HepG2 (cell line): ENCODE measurements around the gene NELL1. TPM values are rescaled to one million over a fixed set of nuclear protein-coding genes. Genes with fewer than 3 reads are reported as not detected.

Experiments used
- ATAC-seq: fragments of 200-7000 bp; cut with Tn5 transposase; 3 replicates; pipeline ENCODE4 v1.9.1; 2020; ENCODE audit warnings: mild to moderate bottlenecking, moderate library complexity
- BruUV-seq: library from RNA; stranded (reverse); fragments of 400-500 nt; replicated peaks from 2 replicates; lab custom pipeline; 2021; lab: Mats Ljungman, UMichigan
- CTCF ChIA-PET: fragments of 300-600 bp; formaldehyde crosslinking; extraction: SDS; loops from one replicate; lab custom pipeline; 2021; ENCODE audit warnings: low total read pairs, inconsistent platforms, low intra/inter-chr PET ratio; lab: Yijun Ruan, JAX
- POLR2A ChIA-PET: fragments of 350-600 bp; sonication (Branson Sonifier 250); formaldehyde crosslinking; loops from one replicate; lab custom pipeline; 2020; ENCODE audit warnings: antibody characterized with exemption, inconsistent platforms; lab: Yijun Ruan, JAX
- DNase-seq: peaks from one replicate; pipeline ENCODE4 v3.0.0-alpha.2; 2015; ENCODE audit warnings: low spot score
- FAIRE-seq: peaks from 3 replicates; lab custom pipeline; 2011; peaks lifted over from hg19 to GRCh38; lab: Jason Lieb, UNC
- H2AFZ ChIP-seq: one replicate; pipeline ENCODE4 v1.6.1; 2011; ENCODE audit warnings: low read length, inconsistent platforms
- H3K27ac ChIP-seq: fragments of 300-600 bp; 3 replicates; pipeline ENCODE4 v1.8.0; 2011; ENCODE audit warnings: mixed run types, mild to moderate bottlenecking, mixed read lengths, low read length, inconsistent platforms; ENCODE audit not compliant: insufficient read depth; ENCODE audit errors: extremely low read length
- H3K27me3 ChIP-seq, 2 experiments: fragments of 200-600 bp in 1 of 2; 2 replicates in 1 of 2; 3 replicates in 1 of 2; pipeline versions ENCODE4 v1.6.0 to v1.8.0; 2011; ENCODE audit warnings: low read length in 2 of 2, mild to moderate bottlenecking in 2 of 2, moderate library complexity in 2 of 2, inconsistent platforms in 1 of 2; ENCODE audit not compliant: insufficient read depth in 2 of 2, control insufficient read depth in 1 of 2
- H3K36me3 ChIP-seq, 2 experiments: fragments of 200-600 bp in 1 of 2; replicated peaks in 1 of 2; 2 replicates in 1 of 2; 3 replicates in 1 of 2; pipeline versions ENCODE4 v1.5.1 to v1.8.0; 2011; ENCODE audit warnings: low read length in 2 of 2, inconsistent platforms in 1 of 2; ENCODE audit not compliant: insufficient read depth in 2 of 2, control insufficient read depth in 1 of 2
- H3K4me1 ChIP-seq: 2 replicates; pipeline ENCODE4 v1.5.1; 2012; ENCODE audit warnings: low read length, inconsistent platforms; ENCODE audit not compliant: insufficient read depth
- H3K4me2 ChIP-seq: 2 replicates; pipeline ENCODE4 v1.6.0; 2011; ENCODE audit warnings: low read depth, low read length, inconsistent platforms
- H3K4me3 ChIP-seq, 3 experiments: fragments of 200-600 bp in 1 of 3; sonication (generic), shearing (Covaris generic) in 1 of 3; replicated peaks in 1 of 3; 2 replicates each; pipeline ENCODE4 v1.5.1; 2011 to 2016; ENCODE audit warnings: low read length in 3 of 3, inconsistent platforms in 2 of 3, low read depth in 2 of 3, mild to moderate bottlenecking in 2 of 3, control low read depth in 1 of 3, mixed read lengths in 1 of 3; ENCODE audit not compliant: insufficient read depth in 1 of 3
- H3K79me2 ChIP-seq: one replicate; pipeline ENCODE4 v1.6.1; 2011; ENCODE audit warnings: low read length, inconsistent platforms; ENCODE audit not compliant: insufficient read depth
- H3K9ac ChIP-seq: 2 replicates; pipeline ENCODE4 v1.6.0; 2011; ENCODE audit warnings: mild to moderate bottlenecking, low read depth, low read length, inconsistent platforms; ENCODE audit not compliant: insufficient read depth
- H3K9me3 ChIP-seq: 2 replicates; pipeline ENCODE4 v1.5.1; 2012; ENCODE audit warnings: mild to moderate bottlenecking, low read length
- H4K20me1 ChIP-seq: 2 replicates; pipeline ENCODE4 v1.6.0; 2011; ENCODE audit warnings: inconsistent platforms, mild to moderate bottlenecking, low read length, moderate library complexity; ENCODE audit not compliant: insufficient read depth
- AGO2 ChIP-seq: fragments of 200-400 bp; formaldehyde crosslinking; optimal IDR thresholded peaks from 2 replicates; pipeline ENCODE3; 2017; ENCODE audit warnings: mild to moderate bottlenecking, low read depth, low read length, moderate library complexity
- CREB1 ChIP-seq, 2 experiments: fragments of 450-650 bp in 1 of 2; IDR thresholded peaks; 2 replicates each; pipeline ENCODE4 v1.6.1; 2016 to 2017; ENCODE audit warnings: control low read depth in 1 of 2, mild to moderate bottlenecking in 1 of 2, missing compliant biosample characterization in 1 of 2, missing genetic modification characterization in 1 of 2
- HES4 ChIP-seq: sonication (generic); formaldehyde crosslinking; IDR thresholded peaks from 2 replicates; pipeline ENCODE4 v1.9.0; 2021; ENCODE audit warnings: mild to moderate bottlenecking, missing genetic modification reagents, borderline replicate concordance
- HIVEP1 ChIP-seq: sonication (generic); formaldehyde crosslinking; IDR thresholded peaks from 2 replicates; pipeline ENCODE4 v1.4.0; 2020; ENCODE audit warnings: mild to moderate bottlenecking, missing genetic modification reagents
- HNF4A ChIP-seq: sonication (generic); formaldehyde crosslinking; IDR thresholded peaks from 2 replicates; pipeline ENCODE4 v1.4.0; 2020; ENCODE audit warnings: missing genetic modification reagents
- KLF11 ChIP-seq: IDR thresholded peaks from 2 replicates; pipeline ENCODE4 v1.6.1; 2016; ENCODE audit warnings: missing compliant biosample characterization
- RFX1 ChIP-seq: fragments of 450-650 bp; IDR thresholded peaks from 2 replicates; pipeline ENCODE4 v1.6.1; 2017
- RFXANK ChIP-seq: IDR thresholded peaks from 2 replicates; pipeline ENCODE4 v1.6.1; 2016
- ZNF251 ChIP-seq: sonication (generic); formaldehyde crosslinking; IDR thresholded peaks from 2 replicates; pipeline ENCODE4 v1.9.0; 2021; ENCODE audit warnings: mild to moderate bottlenecking, missing genetic modification reagents
- ZNF317 ChIP-seq: sonication (generic); formaldehyde crosslinking; IDR thresholded peaks from 2 replicates; pipeline ENCODE4 v1.5.0; 2020; ENCODE audit warnings: mild to moderate bottlenecking, missing genetic modification reagents
- ZNF34 ChIP-seq: sonication (generic); formaldehyde crosslinking; IDR thresholded peaks from 2 replicates; pipeline ENCODE4 v1.4.0; 2020; ENCODE audit warnings: mild to moderate bottlenecking, missing genetic modification reagents, borderline replicate concordance
- ZNF572 ChIP-seq: sonication (generic); formaldehyde crosslinking; IDR thresholded peaks from 2 replicates; pipeline ENCODE4 v1.5.1; 2020; ENCODE audit warnings: mild to moderate bottlenecking, missing genetic modification reagents
- WGBS: methylation state at CpG from one replicate; pipeline ENCODE4 v1.1.6; 2017; ENCODE audit warnings: low lambda C conversion rate; 5-methylcytosine and 5-hydroxymethylcytosine counted together
- in situ Hi-C: cut with HindIII; loops from 2 replicates; pipeline ENCODE4 v1.10.0; 2017; ENCODE audit warnings: low pct_unique_long_range_greater_than_20kb; ENCODE audit not compliant: extremely low pct_ligation_motif_present
- intact Hi-C: fragments of 100-400 bp; cut with micrococcal nuclease; formaldehyde crosslinking; loops from one replicate; pipeline ENCODE4 v1.10.0; 2022; ENCODE audit not compliant: unreplicated experiment
- polyA plus RNA-seq, 8 experiments: library from polyadenylated mRNA; depleted of rRNA in 3 of 8; stranded (reverse) in 7 of 8; unstranded in 1 of 8; fragments of >200 nt; fragmentation: Illumina TruSeq in 4 of 8; extraction: Trizol in 4 of 8; gene quantifications; 2 replicates each; pipeline versions ENCODE4 v1.2.1 to v1.2.3, GENCODE V29; 2011 to 2016; ENCODE audit warnings: low read depth in 4 of 8, missing spikeins in 1 of 8, mixed read lengths in 1 of 8; ENCODE audit not compliant: insufficient read depth in 1 of 8
- total RNA-seq, 5 experiments: library from RNA; depleted of rRNA; stranded (reverse); fragments of >200 nt; fragmentation: Illumina TruSeq; extraction: Trizol; gene quantifications; 2 replicates each; pipeline ENCODE4 v1.2.3, GENCODE V29; 2016; ENCODE audit warnings: low read depth in 1 of 5
- TF ChIP-seq, protein P1 (sequence below): sonication (generic); formaldehyde crosslinking; IDR thresholded peaks from 2 replicates; pipeline ENCODE4 v1.4.0; 2020; ENCODE audit warnings: missing genetic modification reagents
- TF ChIP-seq, protein P2 (sequence below): IDR thresholded peaks from 2 replicates; pipeline ENCODE4 v1.6.1; 2012; ENCODE audit warnings: low read depth, low read length, improper control_type of control experiment
- TF ChIP-seq, protein P3 (sequence below): sonication (generic); formaldehyde crosslinking; IDR thresholded peaks from 2 replicates; pipeline ENCODE4 v1.4.0; 2020; ENCODE audit warnings: missing genetic modification reagents

NELL1 gene
- total and polyA plus RNA-seq, 2 of the 13 experiments (the other 11 are each of a cell fraction or from before 2014, with no cell fraction given), result not detected

DNA sequence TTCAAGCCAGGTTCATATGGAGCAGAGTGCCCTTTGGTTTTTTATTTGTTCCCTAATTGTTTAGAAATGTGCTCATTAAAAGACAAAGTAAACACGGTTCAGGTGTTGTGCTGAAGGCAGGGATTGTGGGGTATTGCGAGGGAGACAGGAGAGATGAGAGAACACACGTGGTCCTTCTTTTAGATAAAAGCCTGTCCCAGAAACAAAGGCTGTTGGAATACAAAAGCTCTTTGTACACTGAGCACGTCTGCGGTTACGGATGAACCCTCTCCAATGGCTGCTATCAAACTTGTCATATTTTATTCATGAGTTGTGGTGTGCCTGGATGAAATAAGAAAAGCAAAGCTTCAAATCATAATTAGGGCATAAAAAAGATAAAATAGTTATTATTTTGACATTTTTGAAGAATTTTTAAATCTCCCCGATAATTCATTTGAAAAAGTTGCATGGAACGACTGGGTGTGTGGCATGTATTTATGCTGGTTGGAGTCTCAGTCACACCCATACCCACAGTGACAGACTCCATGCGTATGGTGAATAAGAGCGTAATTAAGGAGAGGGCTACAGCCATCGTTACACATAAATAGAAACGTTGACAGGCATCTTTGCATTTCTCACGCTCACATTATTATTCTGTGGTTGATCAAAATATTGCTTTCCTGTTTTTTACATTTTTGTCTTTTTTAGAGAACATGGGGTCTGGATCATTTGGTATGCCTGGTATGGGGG, 92.9 kb downstream of the NELL1 start:
- BruUV-seq, result no TSS peak
- in situ Hi-C loops, result no loop called here
- Histone ChIP-seq H2AFZ (no peak overlapping the region), H3K79me2 (no peaks in the 10 kb centered on the region), H3K4me3 (no peak overlapping the region), H3K27ac (no peak overlapping the region), H3K9ac (no peak overlapping the region), H3K4me1 (no peaks in the 10 kb centered on the region), H3K9me3 (no peaks in the 10 kb centered on the region), H3K27me3 (no peaks in the 10 kb centered on the region; a peak in 1 of 5 replicates), H3K4me2 (no peak overlapping the region), H4K20me1 (no peaks in the 10 kb centered on the region), H3K36me3 (no peaks in the 10 kb centered on the region)
- intact Hi-C loops, result no loop called here
- POLR2A ChIA-PET, result no interaction called here
- ATAC-seq (no peak), DNase-seq (no peak), FAIRE-seq (no peak)
- 40% methylated on average over 13 of the region's 13 CpGs for WGBS
- CTCF ChIA-PET, result no interaction called here
- TF ChIP-seq, protein P1, sequence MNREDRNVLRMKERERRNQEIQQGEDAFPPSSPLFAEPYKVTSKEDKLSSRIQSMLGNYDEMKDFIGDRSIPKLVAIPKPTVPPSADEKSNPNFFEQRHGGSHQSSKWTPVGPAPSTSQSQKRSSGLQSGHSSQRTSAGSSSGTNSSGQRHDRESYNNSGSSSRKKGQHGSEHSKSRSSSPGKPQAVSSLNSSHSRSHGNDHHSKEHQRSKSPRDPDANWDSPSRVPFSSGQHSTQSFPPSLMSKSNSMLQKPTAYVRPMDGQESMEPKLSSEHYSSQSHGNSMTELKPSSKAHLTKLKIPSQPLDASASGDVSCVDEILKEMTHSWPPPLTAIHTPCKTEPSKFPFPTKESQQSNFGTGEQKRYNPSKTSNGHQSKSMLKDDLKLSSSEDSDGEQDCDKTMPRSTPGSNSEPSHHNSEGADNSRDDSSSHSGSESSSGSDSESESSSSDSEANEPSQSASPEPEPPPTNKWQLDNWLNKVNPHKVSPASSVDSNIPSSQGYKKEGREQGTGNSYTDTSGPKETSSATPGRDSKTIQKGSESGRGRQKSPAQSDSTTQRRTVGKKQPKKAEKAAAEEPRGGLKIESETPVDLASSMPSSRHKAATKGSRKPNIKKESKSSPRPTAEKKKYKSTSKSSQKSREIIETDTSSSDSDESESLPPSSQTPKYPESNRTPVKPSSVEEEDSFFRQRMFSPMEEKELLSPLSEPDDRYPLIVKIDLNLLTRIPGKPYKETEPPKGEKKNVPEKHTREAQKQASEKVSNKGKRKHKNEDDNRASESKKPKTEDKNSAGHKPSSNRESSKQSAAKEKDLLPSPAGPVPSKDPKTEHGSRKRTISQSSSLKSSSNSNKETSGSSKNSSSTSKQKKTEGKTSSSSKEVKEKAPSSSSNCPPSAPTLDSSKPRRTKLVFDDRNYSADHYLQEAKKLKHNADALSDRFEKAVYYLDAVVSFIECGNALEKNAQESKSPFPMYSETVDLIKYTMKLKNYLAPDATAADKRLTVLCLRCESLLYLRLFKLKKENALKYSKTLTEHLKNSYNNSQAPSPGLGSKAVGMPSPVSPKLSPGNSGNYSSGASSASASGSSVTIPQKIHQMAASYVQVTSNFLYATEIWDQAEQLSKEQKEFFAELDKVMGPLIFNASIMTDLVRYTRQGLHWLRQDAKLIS, result no peak
- no peak for TF ChIP-seq HIVEP1 (CRISPR knock-in tag)
- TF ChIP-seq RFX1, result no peak
- no peak for TF ChIP-seq KLF11 (CRISPR knock-in tag)
- TF ChIP-seq RFXANK (CRISPR knock-in tag), result no peak
- no peak for TF ChIP-seq HES4
- TF ChIP-seq CREB1 (IDR thresholded peaks at IDR 0.05), result no peak
- no peak for TF ChIP-seq CREB1 (CRISPR knock-in tag; IDR thresholded peaks at IDR 0.05)
- TF ChIP-seq, protein P2, sequence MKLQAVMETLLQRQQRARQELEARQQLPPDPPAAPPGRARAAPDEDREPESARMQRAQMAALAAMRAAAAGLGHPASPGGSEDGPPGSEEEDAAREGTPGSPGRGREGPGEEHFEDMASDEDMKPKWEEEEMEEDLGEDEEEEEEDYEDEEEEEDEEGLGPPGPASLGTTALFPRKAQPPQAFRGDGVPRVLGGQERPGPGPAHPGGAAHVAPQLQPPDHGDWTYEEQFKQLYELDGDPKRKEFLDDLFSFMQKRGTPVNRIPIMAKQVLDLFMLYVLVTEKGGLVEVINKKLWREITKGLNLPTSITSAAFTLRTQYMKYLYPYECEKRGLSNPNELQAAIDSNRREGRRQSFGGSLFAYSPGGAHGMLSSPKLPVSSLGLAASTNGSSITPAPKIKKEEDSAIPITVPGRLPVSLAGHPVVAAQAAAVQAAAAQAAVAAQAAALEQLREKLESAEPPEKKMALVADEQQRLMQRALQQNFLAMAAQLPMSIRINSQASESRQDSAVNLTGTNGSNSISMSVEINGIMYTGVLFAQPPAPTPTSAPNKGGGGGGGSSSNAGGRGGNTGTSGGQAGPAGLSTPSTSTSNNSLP, result no peak
- no peak for TF ChIP-seq AGO2
- no peak for TF ChIP-seq ZNF317 (CRISPR knock-in tag)
- TF ChIP-seq ZNF251 (CRISPR knock-in tag), result no peak
- TF ChIP-seq, protein P3, sequence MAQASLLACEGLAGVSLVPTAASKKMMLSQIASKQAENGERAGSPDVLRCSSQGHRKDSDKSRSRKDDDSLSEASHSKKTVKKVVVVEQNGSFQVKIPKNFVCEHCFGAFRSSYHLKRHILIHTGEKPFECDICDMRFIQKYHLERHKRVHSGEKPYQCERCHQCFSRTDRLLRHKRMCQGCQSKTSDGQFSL (CRISPR knock-in tag), result no peak
- TF ChIP-seq HNF4A (CRISPR knock-in tag), result no peak
- no peak for TF ChIP-seq ZNF572 (CRISPR knock-in tag)
- TF ChIP-seq ZNF34 (CRISPR knock-in tag), result no peak
